A673 (cell line): ENCODE measurements around the gene MELTF.

ENCODE experiments used
- EZH2 ChIP-seq: fragments of 200-600 bp; sonication (generic); IDR thresholded peaks from 2 replicates; pipeline ENCODE4 v1.6.1; 2017; ENCODE audit warnings: borderline replicate concordance, low read depth, mild to moderate bottlenecking, mixed read lengths, antibody characterized with exemption, low read length; ENCODE audit not compliant: poor library complexity, severe bottlenecking
- TF ChIP-seq, protein P1 (sequence below): fragments of 300-800, 200-600 bp; sonication (generic); conservative IDR thresholded peaks from 2 replicates; pipeline ENCODE4 v1.5.1; 2017; ENCODE audit warnings: low read depth, mild to moderate bottlenecking, antibody characterized with exemption, low read length, moderate library complexity, mixed read lengths

DNA sequence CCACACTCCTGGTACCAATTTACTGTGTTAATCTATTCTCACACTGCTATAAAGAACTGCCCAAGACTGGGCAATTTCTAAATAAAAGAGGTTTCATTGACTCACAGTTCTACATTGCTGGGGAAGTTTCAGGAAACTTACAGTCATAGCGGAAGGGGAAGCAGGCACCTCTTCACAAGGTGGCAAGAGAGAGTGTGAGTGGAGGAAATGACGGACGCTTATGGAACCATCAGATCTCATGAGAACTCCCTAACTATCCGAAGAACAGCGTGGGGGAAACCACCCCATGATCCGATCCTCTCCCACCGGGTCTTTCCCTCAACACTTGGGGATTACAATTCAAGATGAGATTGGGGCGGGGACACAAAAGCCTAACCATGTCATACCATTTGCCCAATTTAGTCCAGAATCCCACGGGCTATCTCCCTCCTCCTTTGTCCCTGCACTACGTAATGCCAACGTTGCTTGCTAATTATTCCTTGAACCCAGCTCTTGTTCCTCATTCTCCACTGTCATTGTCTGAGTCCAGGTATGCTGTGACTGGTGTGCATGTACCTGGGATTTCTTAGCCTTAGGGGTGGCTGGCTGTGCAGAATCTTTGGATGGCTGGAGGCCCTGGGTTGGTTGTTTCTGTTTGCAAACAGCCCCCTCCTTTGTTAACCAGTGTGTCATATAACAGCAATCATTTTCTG lies 64.4 kb downstream of the MELTF start:
- TF ChIP-seq, protein P1, sequence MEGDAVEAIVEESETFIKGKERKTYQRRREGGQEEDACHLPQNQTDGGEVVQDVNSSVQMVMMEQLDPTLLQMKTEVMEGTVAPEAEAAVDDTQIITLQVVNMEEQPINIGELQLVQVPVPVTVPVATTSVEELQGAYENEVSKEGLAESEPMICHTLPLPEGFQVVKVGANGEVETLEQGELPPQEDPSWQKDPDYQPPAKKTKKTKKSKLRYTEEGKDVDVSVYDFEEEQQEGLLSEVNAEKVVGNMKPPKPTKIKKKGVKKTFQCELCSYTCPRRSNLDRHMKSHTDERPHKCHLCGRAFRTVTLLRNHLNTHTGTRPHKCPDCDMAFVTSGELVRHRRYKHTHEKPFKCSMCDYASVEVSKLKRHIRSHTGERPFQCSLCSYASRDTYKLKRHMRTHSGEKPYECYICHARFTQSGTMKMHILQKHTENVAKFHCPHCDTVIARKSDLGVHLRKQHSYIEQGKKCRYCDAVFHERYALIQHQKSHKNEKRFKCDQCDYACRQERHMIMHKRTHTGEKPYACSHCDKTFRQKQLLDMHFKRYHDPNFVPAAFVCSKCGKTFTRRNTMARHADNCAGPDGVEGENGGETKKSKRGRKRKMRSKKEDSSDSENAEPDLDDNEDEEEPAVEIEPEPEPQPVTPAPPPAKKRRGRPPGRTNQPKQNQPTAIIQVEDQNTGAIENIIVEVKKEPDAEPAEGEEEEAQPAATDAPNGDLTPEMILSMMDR = no peak
- no peak for TF ChIP-seq EZH2
